Measurements from ENCODE around the gene PKNOX2.

PKNOX2 gene

DNA sequence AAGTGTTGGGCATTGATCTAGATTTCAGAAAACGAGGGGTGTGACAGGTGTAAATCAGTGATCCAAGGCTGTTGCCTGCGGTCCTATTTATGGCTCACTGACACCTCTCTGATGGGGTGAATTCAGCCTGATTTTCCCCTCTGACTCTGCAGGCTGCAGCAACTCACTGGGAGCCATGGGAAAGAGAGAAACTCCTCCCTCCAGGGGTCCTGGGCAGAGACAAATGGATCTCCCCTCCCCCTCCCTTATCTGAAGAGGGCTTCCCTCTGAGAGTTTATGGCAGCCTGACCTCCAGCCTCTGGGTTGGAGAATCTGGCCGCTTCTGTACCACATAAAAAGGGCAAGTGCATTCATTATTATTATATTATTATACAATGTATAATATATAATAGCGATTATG, 1.8 kb upstream of the PKNOX2 start:
- DNase-seq, result no peak
- TF ChIP-seq POLR2A (IDR thresholded peaks at IDR 0.05; ENCODE audit: low read length) (no peak), GATA1 (IDR thresholded peaks at IDR 0.05; ENCODE audit: low read depth, low read length) (no peak)

DNA sequence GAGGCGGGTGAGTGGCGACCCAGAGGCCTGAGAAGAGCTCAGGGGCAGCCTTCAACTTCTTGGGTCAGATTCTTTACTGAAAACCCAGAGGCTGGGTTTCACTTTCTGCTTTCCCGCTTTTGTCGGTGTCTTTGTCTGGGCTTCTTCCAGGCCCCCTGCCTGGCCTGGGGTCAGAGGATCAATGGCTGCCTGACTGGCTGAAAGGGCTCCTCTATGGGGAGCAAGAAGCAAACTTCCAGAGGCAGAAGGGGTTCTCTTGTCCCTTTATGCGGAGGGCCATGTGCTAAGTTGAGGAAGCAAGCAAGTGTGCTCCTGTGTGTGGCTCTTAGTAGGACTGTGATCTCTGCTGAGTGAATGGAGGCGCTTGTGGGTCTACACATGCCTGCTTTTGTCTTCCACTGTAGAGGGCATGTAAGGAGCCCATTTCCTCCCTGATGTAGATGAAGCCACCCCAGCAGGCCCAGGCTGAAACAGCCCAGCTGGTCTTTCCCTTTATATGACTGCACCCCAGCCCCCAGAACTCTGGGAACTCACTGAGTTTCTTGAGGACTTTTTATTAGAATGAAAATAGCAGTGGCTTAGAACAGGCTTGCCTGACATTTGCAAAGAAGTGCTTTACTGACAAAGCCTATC, 1.0 kb upstream of the PKNOX2 start:
- DNase-seq, result no peak
- TF ChIP-seq GATA1 (IDR thresholded peaks at IDR 0.05; ENCODE audit: low read depth, low read length), result no peak
- no peak for TF ChIP-seq POLR2A (IDR thresholded peaks at IDR 0.05; ENCODE audit: low read length)

DNA sequence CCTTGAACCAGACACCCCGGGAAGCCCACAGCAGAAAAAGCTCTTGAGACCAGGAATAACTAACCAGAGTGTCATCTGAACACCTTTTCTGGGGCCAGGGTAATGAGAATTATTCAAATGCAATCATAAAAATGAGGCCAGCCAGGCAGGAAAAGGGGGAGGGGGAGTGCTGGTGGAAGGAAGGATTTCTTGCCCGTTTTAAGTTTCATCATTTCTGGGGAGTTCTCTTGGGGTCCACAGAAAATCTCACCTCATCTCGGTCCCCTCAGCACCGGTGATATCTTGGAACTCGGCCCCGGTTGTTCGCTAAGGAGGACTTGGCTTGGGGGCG, 495 bp upstream of the PKNOX2 start:
- no peak for TF ChIP-seq POLR2A (IDR thresholded peaks at IDR 0.05; ENCODE audit: low read length)
- DNase-seq, result no peak

DNA sequence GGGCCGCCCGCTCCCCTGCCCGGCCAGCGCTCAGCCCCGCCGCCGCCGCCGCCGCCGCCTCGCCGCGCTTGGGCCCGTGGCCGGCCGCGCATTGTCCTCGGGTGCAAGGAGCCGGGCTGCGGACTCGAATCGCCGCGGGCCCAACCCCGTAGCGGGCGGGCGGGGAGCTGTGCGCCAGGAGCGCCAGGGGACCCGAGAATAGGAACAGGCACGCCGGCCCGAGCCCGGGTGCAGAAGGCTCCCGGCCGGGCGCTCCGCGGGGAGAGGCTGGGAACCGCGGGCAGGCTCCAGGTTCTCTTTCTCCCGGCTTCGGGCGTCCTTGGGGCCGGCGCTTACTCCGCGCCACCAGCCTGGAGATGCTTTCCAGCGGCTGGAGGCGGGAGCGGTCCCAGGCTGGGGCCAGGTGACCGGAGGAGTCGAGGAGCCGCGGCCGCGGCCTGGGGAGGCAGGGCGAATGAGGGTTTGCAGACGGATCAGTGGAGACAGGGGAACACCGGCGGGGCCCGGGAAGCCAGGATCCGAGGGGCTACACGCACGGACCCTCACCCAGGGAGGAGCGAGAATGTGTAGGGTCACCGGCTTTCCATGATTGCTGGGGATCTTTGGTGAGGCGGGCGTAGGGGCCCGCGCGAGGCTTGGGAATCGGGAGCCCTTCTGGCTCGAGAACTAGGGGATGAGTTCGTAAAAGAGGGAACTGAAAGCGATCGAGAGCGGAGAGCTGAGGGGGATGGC, 726 bp downstream of the PKNOX2 start:
- DNase-seq, result no peak
- TF ChIP-seq POLR2A (IDR thresholded peaks at IDR 0.05; ENCODE audit: low read length), result no peak
- no peak for TF ChIP-seq GATA1 (IDR thresholded peaks at IDR 0.05; ENCODE audit: low read depth, low read length)

DNA sequence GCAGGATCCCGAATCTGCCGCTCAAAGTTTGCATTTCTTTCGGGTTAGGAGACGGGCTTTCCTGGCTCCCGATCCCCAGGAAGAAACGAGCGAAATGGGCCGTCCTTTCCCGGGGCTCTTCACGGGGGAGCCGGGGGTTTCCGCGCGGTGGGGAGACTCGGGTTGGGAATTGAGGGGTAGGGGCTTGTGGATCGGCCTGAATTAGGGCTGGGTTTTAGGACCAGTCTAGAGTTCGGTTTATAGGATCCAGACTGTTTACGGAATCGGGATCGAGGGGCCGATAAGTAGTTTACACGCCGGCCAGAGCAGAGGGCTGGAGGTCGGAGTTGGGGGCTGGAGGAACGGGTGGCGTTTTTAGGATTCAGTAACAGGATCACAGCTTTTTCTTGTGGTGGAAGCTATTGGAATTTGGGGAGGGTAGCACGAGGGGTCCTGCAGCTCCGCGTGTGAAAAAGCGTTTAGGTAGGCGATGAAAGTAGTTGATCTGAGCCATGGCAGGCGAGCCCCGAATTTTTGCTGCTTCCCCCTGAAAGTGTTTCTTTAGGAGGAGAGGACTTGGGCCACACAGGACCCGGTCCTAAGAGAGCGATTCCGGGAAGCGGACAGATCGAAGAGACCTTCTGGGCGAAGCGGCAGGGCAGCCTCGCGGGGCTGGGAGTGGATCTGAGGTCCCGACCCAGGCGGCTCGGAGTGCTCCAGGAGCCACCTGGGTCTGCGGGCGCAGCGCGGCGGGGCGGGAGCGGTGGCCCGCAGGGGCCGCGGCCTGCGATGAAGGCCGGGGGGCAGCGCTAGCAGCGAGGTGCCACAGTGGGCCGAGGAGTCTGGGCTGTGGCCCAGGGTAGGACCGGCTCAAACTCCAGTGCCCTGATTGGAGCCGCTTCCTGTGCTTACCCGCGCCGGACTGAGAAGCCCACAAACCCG, 1.6 kb downstream of the PKNOX2 start:
- DNase-seq, result no peak
- TF ChIP-seq POLR2A (IDR thresholded peaks at IDR 0.05; ENCODE audit: low read length), result no peak
- TF ChIP-seq GATA1 (IDR thresholded peaks at IDR 0.05; ENCODE audit: low read depth, low read length), result no peak

DNA sequence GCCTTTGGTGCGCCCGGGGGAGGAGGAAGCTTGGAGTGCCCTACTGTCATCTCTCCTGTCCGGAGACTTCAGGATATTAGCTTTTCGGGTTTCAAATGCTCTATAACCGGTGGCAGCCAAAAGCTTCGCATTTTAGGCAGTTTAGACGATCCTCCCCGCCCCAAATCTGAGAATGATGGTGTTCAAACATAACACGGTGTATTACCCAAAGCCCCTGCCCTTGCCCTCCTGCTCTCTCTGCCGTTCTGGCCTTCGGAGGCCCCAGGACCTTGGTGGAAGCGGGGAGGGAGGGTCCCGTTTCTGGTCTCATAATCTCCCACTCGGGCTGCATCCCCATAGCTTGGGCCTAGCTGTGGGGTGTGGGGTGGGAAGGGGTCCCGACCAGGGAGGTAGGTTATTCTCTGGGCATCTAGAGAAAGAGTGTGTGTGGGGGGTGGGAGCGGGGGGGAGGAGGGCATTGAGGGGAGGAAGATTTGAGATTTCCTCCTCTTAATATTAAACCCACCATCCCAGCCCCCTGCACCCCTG, 2.3 kb downstream of the PKNOX2 start:
- TF ChIP-seq POLR2A (IDR thresholded peaks at IDR 0.05; ENCODE audit: low read length), result no peak
- no peak for TF ChIP-seq GATA1 (IDR thresholded peaks at IDR 0.05; ENCODE audit: low read depth, low read length)

DNA sequence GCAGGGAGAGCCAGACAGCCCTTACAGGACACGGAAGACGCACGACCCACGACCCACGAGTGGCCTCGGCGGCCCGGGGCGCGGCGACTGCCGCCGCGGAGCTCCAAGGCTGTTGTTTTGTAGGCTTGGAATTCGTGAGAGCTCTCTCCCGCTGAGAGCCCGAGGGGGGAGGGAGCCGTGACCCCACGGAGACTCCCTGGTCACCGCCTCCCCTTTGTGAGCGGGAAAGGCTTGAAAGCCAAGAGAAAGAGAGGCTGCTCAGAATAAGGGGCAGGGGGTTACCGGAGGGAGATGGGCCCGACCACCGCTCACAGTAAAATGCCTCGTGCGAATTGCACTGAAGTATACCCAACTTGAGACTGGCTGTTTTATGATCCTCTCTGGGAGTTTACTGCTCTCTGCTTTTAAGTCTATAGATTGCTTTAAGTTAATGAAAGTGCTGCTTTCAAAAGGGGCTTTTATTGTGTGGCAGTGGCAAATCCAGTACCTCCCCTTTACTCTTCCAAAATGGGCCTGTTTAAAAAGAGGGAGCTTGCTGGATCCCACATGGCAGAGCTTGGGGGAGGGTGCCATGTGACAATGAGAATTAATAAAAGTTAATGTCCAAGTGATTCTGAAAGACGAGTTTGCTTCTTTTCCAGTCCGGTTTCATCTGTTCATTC, 2.9 kb downstream of the PKNOX2 start:
- DNase-seq, result no peak
- TF ChIP-seq POLR2A (IDR thresholded peaks at IDR 0.05; ENCODE audit: low read length) (no peak), GATA1 (IDR thresholded peaks at IDR 0.05; ENCODE audit: low read depth, low read length) (no peak)

More for the DNA sequence above, 2.3 kb downstream of the PKNOX2 start:
- DNase-seq, result no peak

DNA sequence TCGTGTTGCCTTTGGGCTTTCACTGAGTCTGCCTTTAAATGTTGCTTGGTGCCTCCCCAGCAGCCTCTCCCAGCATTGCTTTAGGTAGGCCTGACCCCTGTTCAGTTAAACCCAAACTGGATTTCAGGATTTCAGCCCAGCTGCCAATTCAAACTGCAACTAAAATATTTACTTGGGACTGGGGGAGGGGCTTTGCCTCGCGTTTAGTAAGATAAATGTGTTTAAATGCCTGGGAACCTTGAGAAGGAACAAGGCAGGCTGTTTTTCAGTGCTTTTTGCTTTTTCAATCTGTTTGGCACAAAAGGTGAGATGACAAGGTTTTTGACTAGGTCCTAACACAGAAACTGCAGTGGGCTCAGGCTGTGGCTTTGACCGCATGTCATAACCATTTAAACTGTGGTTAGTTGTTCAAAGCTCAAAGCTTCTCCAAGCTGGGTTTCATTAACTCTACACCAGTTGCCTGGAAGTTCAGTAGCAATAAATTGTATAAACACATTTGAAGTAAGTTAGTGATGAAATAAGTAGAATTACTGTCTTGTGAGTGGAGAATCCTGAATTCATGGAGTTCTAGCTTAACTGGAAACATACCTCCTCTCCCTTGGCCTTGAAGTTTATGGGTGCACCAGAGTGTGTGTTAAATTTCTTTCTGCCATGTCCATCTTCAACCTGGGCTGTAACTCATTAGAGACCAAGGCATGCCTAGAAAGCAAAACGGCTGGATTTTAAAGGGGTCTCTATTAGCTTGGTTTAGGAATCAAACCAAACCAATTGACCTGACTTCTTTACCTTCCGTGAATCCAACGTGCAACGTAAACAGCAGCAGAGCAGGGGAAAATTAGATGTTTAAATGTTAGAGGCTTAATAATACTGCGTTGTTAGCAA, 3.6 kb downstream of the PKNOX2 start:
- TF ChIP-seq GATA1 (IDR thresholded peaks at IDR 0.05; ENCODE audit: low read depth, low read length), result no peak
- no peak for TF ChIP-seq POLR2A (IDR thresholded peaks at IDR 0.05; ENCODE audit: low read length)
- DNase-seq, result no peak

DNA sequence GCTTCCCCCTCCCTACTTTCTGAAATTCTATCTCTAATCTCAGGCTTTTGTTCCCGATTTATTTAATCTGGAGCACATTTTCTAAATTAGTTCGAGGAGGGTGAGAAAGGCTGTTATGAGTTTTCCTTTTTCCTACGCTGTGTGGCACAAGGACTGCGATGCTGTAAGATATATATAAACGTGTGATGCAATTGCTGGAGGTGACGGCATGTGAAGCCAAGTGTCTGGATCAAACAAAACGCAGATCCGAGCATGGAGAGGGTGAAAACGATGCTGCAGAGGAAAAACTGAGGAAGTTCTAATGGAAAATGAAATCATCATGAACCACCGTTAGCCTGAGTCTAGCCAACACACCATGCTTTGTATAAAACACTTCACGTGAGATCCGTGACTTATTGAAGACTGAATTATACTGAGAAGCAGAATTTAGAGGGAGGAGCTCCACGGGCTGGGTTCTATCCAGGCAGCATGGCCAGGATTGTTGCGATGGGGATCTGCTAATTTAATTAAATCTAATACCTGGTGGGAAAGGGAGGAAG, 4.4 kb downstream of the PKNOX2 start:
- no peak for DNase-seq
- no peak for TF ChIP-seq GATA1 (IDR thresholded peaks at IDR 0.05; ENCODE audit: low read depth, low read length)
- no peak for TF ChIP-seq POLR2A (IDR thresholded peaks at IDR 0.05; ENCODE audit: low read length)

DNA sequence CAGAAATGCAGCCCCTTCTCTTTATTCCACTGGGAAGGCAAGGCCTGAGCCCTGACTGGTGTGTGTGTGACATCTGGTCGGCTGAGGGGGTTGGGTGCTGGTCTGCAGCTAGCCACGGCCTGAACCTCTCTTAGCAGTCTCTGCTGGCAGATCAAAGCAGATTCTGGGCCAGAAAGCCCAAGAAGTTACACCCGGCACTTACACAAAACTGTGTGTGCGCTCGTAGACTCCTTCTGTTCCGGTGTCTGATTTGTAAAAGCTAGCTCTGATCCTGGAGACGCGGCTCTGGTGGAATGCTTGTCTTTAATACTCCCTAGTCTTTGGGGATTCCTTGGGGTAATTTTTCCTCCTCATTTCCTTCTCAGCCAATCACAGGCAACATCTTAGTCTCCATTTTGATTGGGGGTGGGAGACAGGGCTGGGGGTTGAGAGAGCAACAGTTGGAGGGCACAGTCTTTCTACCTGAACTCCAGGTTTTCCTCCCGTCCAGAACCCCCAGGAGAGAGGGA, 5.5 kb downstream of the PKNOX2 start:
- TF ChIP-seq GATA1 (IDR thresholded peaks at IDR 0.05; ENCODE audit: low read depth, low read length) (no peak), POLR2A (IDR thresholded peaks at IDR 0.05; ENCODE audit: low read length) (no peak)
- DNase-seq, result no peak

DNA sequence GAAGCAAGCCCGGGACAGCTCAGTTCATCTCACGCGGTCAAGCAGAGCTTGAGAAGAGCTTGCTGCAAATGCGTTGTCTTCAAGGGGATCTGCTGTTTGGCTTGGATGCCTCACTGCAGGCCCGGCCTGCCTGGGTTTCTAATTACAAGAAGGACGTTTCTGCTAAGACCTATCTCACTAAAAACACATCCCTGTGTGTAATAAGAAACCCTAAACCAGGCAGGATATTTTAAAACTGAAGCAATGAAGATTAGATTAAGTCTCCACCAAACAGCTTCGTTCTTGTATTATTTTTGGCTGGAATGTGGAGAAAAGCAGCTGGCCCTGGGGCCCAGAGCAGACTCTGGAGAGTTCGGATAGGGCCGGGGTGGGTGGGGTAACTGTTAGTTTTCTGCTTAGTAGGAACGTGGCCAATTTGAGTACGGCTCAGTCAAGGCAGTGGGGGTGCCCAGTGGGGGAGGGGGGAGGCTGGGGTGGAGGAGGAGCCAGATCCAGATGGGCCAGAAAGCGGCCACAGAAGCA, 6.0 kb downstream of the PKNOX2 start:
- TF ChIP-seq POLR2A (IDR thresholded peaks at IDR 0.05; ENCODE audit: low read length) (no peak), GATA1 (IDR thresholded peaks at IDR 0.05; ENCODE audit: low read depth, low read length) (no peak)
- peak; percentile 17 to 40 for DNase-seq

DNA sequence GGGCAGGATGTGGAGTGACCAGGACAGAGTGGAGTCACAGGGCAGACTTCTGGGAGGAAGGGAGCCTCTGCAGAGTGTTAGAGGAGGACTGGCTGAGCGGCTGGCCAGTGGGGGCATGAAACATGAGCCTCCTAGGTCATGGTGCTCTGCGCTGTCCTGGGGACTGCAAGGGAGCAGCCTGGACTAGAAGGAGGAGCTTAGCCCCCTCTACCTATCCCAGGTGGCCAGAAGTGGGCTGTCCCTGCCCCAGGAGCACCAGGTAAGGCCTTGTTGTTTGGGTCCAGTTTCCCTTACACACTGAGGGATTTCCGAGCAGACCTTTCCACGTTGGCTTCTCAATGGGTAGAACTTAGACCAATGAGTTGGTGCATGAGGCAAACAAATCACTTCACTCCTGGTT, 7.4 kb downstream of the PKNOX2 start:
- no peak for TF ChIP-seq POLR2A (IDR thresholded peaks at IDR 0.05; ENCODE audit: low read length)
- TF ChIP-seq GATA1 (IDR thresholded peaks at IDR 0.05; ENCODE audit: low read depth, low read length), result no peak
- DNase-seq, result no peak
